ENCODE data around the gene PHYHD1.

DNA sequence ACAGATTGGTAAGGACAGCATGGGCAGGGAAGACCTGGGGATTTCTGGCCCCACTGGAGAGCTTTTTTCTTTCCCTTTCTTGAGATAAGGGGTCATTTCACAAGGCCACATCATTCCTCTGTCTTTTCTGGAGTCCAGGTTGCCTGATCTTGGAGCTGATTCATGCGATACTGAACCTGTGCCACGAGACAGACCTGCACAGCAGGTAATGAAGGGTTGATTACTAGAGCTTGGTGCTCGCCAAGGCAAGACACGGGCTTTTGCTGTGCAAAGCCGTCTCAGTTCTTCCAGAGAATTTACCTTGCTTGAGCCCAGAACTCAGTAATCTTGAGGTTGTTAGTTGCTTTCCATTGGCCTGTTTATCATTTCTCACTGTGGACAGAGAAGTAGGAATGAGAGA, 65.9 kb downstream of the PHYHD1 start:
- no peak for TF ChIP-seq SMC3 (IDR thresholded peaks at IDR 0.05; ENCODE audit: low read depth, low read length)
- TF ChIP-seq YY1 (IDR thresholded peaks at IDR 0.05; ENCODE audit: low read depth): no peak
- no peak for TF ChIP-seq CTCF (IDR thresholded peaks at IDR 0.05)
- no peak for TF ChIP-seq EZH2phosphoT487 (IDR thresholded peaks at IDR 0.05; ENCODE audit: borderline replicate concordance, low read depth)
- no peak for TF ChIP-seq SIN3A (IDR thresholded peaks at IDR 0.05; ENCODE audit: borderline replicate concordance, low read depth, low read length)
- no peak for TF ChIP-seq RAD21 (IDR thresholded peaks at IDR 0.05; ENCODE audit: low read length)
- no peak for TF ChIP-seq MXI1 (IDR thresholded peaks at IDR 0.05; ENCODE audit: low read depth, low read length)

All from SK-N-SH (cell line).